GM13976 (cell line): ENCODE measurements around the gene GRM6.
A peak's percentile ranks its signal among the peaks of the same experiment; 100 is the strongest.

Source experiments
- DNase-seq: peaks from one replicate; pipeline ENCODE4 v3.0.0; 2012; ENCODE audit warnings: low spot score
- CTCF ChIP-seq: IDR thresholded peaks from 2 replicates; pipeline ENCODE4 v1.5.1; 2012; ENCODE audit warnings: borderline replicate concordance, mild to moderate bottlenecking; ENCODE audit not compliant: insufficient read depth; ENCODE audit errors: extremely low read depth, missing control alignments, control extremely low read depth
- in situ Hi-C: fragments of 300-500 bp; cut with MboI; formaldehyde crosslinking; loops from one replicate; pipeline ENCODE4 v1.12.0; 2022; ENCODE audit warnings: low sequenced_read_pairs, mixed read lengths, inconsistent platforms; ENCODE audit not compliant: unreplicated experiment

GRM6 gene

GRCh38 chr5:178994580-178995340 lies at the start of gene GRM6:
Gene GRM6 (minus strand): TSS chr5:178995320. CDS start chr5:178994944, 376 bp downstream.
- no peak for TF ChIP-seq CTCF
- in situ Hi-C loops, result no loop called here
- no peak for DNase-seq

GRCh38 chr5:179044765-179045164 lies 49.6 kb upstream of the GRM6 start:
- in situ Hi-C loops, result no loop called here
- DNase-seq, result no peak
- no peak for TF ChIP-seq CTCF

- DNase-seq, result no peak
- no peak for TF ChIP-seq CTCF
- in situ Hi-C loops, result no loop called here
These were observed 38.0 kb upstream of the GRM6 start for GRCh38 chr5:179033004-179033580.

- TF ChIP-seq CTCF, result no peak
- in situ Hi-C loops, result no loop called here
- DNase-seq, result peak; percentile 60
These were observed 28.5 kb upstream of the GRM6 start, which contains the start of gene ZNF879 for GRCh38 chr5:179023528-179024189. Gene ZNF879 (plus strand): TSS chr5:179023804. CDS start chr5:179025005, 1,201 bp downstream.

GRCh38 chr5:179008667-179009066 lies 13.5 kb upstream of the GRM6 start:
- in situ Hi-C loops, result no loop called here
- TF ChIP-seq CTCF, result no peak
- no peak for DNase-seq

- in situ Hi-C loops, result no loop called here
- no peak for TF ChIP-seq CTCF
- DNase-seq, result no peak
These were observed 11.4 kb upstream of the GRM6 start for GRCh38 chr5:179006564-179006963.
